Activated CD4-positive, alpha-beta T cell treated with anti-CD3 and anti-CD28 coated beads for 1 hour (primary cell): ENCODE measurements around the gene ZNF891.

Experiments used
- DNase-seq: peaks from one replicate; pipeline ENCODE4 v3.0.0-alpha.2; 2020

ZNF891 gene

DNA sequence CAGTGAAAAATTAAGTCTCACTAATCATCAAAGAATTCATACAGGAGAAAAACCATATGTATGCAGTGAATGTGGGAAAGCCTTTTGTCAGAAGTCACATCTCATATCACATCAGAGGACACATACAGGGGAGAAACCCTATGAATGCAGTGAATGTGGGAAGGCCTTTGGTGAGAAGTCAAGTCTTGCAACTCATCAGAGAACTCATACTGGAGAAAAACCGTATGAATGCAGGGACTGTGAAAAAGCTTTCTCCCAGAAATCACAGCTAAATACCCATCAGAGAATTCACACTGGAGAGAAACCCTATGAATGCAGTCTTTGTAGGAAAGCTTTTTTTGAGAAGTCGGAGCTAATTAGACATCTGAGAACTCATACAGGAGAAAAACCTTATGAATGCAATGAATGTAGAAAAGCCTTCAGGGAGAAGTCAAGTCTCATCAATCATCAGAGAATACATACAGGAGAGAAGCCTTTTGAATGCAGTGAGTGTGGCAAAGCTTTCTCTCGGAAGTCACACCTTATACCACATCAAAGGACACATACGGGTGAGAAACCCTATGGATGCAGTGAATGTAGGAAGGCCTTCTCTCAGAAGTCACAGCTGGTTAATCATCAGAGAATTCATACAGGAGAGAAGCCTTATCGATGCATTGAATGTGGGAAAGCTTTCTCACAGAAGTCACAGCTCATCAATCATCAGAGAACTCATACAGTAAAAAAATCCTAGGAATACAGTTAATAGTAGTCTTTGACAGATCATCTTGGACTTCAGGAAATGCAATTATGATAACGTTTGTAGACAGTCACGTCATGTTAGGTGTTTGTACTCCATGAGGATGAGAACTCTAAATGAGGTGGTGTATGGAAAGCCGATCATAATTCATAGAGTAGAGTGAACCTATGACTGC lies 71.6 kb downstream of the ZNF891 start:
- no peak for DNase-seq

DNA sequence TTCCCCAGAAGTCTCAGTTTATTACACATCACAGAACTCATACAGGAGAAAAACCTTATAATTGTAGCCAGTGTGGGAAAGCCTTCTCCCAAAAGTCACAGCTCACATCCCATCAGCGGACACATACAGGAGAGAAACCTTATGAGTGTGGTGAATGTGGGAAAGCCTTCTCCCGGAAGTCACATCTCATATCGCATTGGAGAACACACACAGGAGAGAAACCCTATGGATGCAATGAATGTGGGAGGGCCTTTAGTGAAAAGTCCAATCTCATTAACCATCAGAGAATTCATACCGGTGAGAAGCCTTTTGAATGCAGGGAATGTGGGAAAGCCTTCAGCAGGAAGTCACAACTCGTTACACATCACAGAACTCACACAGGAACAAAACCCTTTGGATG lies 72.6 kb downstream of the ZNF891 start:
- DNase-seq, result no peak
